ENCODE data around the gene RGS9BP.
"Not testable (repeated sequence)": the region's sequence is repeated elsewhere in the genome, so short reads cannot be mapped to it uniquely, and the experiment has no call there.

RGS9BP gene

GRCh38 chr19:32688311-32688710 is 12.7 kb downstream of the RGS9BP start:
- H3K27me3 ChIP-seq (ENCODE audit: control insufficient read depth, insufficient read depth, low read length): no peaks in the 10 kb centered on the region
- peaks cover 28% of the 10 kb centered on the region for H3K4me1 ChIP-seq (ENCODE audit: control insufficient read depth, insufficient read depth, low read length)
- H3K9ac ChIP-seq (ENCODE audit: low read depth, low read length): no peak overlapping the region
- H3K4me3 ChIP-seq (ENCODE audit: low read length): no peak overlapping the region
- H3K4me2 ChIP-seq (ENCODE audit: low read length): no peak overlapping the region
- H3K36me3 ChIP-seq (ENCODE audit: insufficient read depth, low read length): no peaks in the 10 kb centered on the region
- no peaks in the 10 kb centered on the region for H3K9me3 ChIP-seq (replicated peaks; ENCODE audit: low read length)

- peak within 1 kb of the TSS; percentile 87 for H3K4me2 ChIP-seq (ENCODE audit: low read length)
- no peaks in the 10 kb centered on the region for H3K27me3 ChIP-seq (ENCODE audit: control insufficient read depth, insufficient read depth, low read length)
- peaks cover 32% of the 10 kb centered on the region for H3K4me1 ChIP-seq (ENCODE audit: control insufficient read depth, insufficient read depth, low read length)
- H3K36me3 ChIP-seq (ENCODE audit: insufficient read depth, low read length): peaks cover 6% of the 10 kb centered on the region
- no peaks in the 10 kb centered on the region for H3K9me3 ChIP-seq (replicated peaks; ENCODE audit: low read length)
- peak within 1 kb of the TSS; percentile 87 for H3K4me3 ChIP-seq (ENCODE audit: low read length)
- H3K9ac ChIP-seq (ENCODE audit: low read depth, low read length): peak within 1 kb of the TSS; percentile 94
Measured at GRCh38 chr19:32691291-32691951, 15.8 kb downstream of the RGS9BP start, which contains the start of gene NUDT19. Gene NUDT19, plus strand, starts transcription at chr19:32691821. Its CDS starts 140 bp downstream, at chr19:32691961.

GRCh38 chr19:32691952-32692726 is 16.5 kb downstream of the RGS9BP start:
- Histone ChIP-seq H3K9me3 (replicated peaks; ENCODE audit: low read length) (no peaks in the 10 kb centered on the region), H3K4me2 (ENCODE audit: low read length) (peak overlapping the region; percentile 87), H3K9ac (ENCODE audit: low read depth, low read length) (peak overlapping the region; percentile 94), H3K4me3 (ENCODE audit: low read length) (peak overlapping the region; percentile 87), H3K4me1 (ENCODE audit: control insufficient read depth, insufficient read depth, low read length) (peaks cover 32% of the 10 kb centered on the region), H3K36me3 (ENCODE audit: insufficient read depth, low read length) (peaks cover 12% of the 10 kb centered on the region), H3K27me3 (ENCODE audit: control insufficient read depth, insufficient read depth, low read length) (no peaks in the 10 kb centered on the region)

GRCh38 chr19:32692727-32693061 is 17.0 kb downstream of the RGS9BP start:
- Histone ChIP-seq H3K9ac (ENCODE audit: low read depth, low read length) (peak overlapping the region; percentile 94), H3K36me3 (ENCODE audit: insufficient read depth, low read length) (peaks cover 13% of the 10 kb centered on the region), H3K4me3 (ENCODE audit: low read length) (peak overlapping the region; percentile 87), H3K4me2 (ENCODE audit: low read length) (peak overlapping the region; percentile 87), H3K9me3 (replicated peaks; ENCODE audit: low read length) (no peaks in the 10 kb centered on the region), H3K27me3 (ENCODE audit: control insufficient read depth, insufficient read depth, low read length) (no peaks in the 10 kb centered on the region), H3K4me1 (ENCODE audit: control insufficient read depth, insufficient read depth, low read length) (peaks cover 32% of the 10 kb centered on the region)

- H3K4me3 ChIP-seq (ENCODE audit: low read length): peak overlapping the region; percentile 87
- H3K27me3 ChIP-seq (ENCODE audit: control insufficient read depth, insufficient read depth, low read length); H3K9me3 ChIP-seq (replicated peaks; ENCODE audit: low read length): not testable (repeated sequence)
- peak overlapping the region; percentile 94 for H3K9ac ChIP-seq (ENCODE audit: low read depth, low read length)
- H3K4me1 ChIP-seq (ENCODE audit: control insufficient read depth, insufficient read depth, low read length): peaks cover 32% of the 10 kb centered on the region
- peaks cover 14% of the 10 kb centered on the region for H3K36me3 ChIP-seq (ENCODE audit: insufficient read depth, low read length)
- peak overlapping the region; percentile 87 for H3K4me2 ChIP-seq (ENCODE audit: low read length)
Measured at GRCh38 chr19:32693151-32694108, 17.8 kb downstream of the RGS9BP start.

GRCh38 chr19:32694316-32694715 is 18.7 kb downstream of the RGS9BP start:
- Histone ChIP-seq H3K4me1 (ENCODE audit: control insufficient read depth, insufficient read depth, low read length) (peaks cover 32% of the 10 kb centered on the region), H3K36me3 (ENCODE audit: insufficient read depth, low read length) (peaks cover 22% of the 10 kb centered on the region), H3K4me2 (ENCODE audit: low read length) (peak overlapping the region; percentile 87), H3K4me3 (ENCODE audit: low read length) (peak overlapping the region; percentile 42)
- not testable (repeated sequence) for H3K9me3 ChIP-seq (replicated peaks; ENCODE audit: low read length); H3K9ac ChIP-seq (ENCODE audit: low read depth, low read length); H3K27me3 ChIP-seq (ENCODE audit: control insufficient read depth, insufficient read depth, low read length)

- H3K9ac ChIP-seq (ENCODE audit: low read depth, low read length); H3K4me3 ChIP-seq (ENCODE audit: low read length); H3K27me3 ChIP-seq (ENCODE audit: control insufficient read depth, insufficient read depth, low read length); H3K9me3 ChIP-seq (replicated peaks; ENCODE audit: low read length): not testable (repeated sequence)
- Histone ChIP-seq H3K36me3 (ENCODE audit: insufficient read depth, low read length) (peaks cover 27% of the 10 kb centered on the region), H3K4me2 (ENCODE audit: low read length) (peak overlapping the region; percentile 87), H3K4me1 (ENCODE audit: control insufficient read depth, insufficient read depth, low read length) (peaks cover 27% of the 10 kb centered on the region)
Measured at GRCh38 chr19:32694851-32695250, 19.2 kb downstream of the RGS9BP start.

- H3K27me3 ChIP-seq (ENCODE audit: control insufficient read depth, insufficient read depth, low read length); H3K4me2 ChIP-seq (ENCODE audit: low read length); H3K9me3 ChIP-seq (replicated peaks; ENCODE audit: low read length); H3K4me3 ChIP-seq (ENCODE audit: low read length); H3K9ac ChIP-seq (ENCODE audit: low read depth, low read length): not testable (repeated sequence)
- Histone ChIP-seq H3K4me1 (ENCODE audit: control insufficient read depth, insufficient read depth, low read length) (peaks cover 23% of the 10 kb centered on the region), H3K36me3 (ENCODE audit: insufficient read depth, low read length) (peaks cover 32% of the 10 kb centered on the region)
Measured at GRCh38 chr19:32695506-32695905, 19.9 kb downstream of the RGS9BP start.

- Histone ChIP-seq H3K4me1 (ENCODE audit: control insufficient read depth, insufficient read depth, low read length) (peaks cover 13% of the 10 kb centered on the region), H3K36me3 (ENCODE audit: insufficient read depth, low read length) (peaks cover 36% of the 10 kb centered on the region)
- H3K4me2 ChIP-seq (ENCODE audit: low read length); H3K9ac ChIP-seq (ENCODE audit: low read depth, low read length); H3K27me3 ChIP-seq (ENCODE audit: control insufficient read depth, insufficient read depth, low read length); H3K9me3 ChIP-seq (replicated peaks; ENCODE audit: low read length); H3K4me3 ChIP-seq (ENCODE audit: low read length): not testable (repeated sequence)
Measured at GRCh38 chr19:32696771-32697170, 21.1 kb downstream of the RGS9BP start.

- peaks cover 43% of the 10 kb centered on the region for H3K36me3 ChIP-seq (ENCODE audit: insufficient read depth, low read length)
- H3K27me3 ChIP-seq (ENCODE audit: control insufficient read depth, insufficient read depth, low read length); H3K4me1 ChIP-seq (ENCODE audit: control insufficient read depth, insufficient read depth, low read length); H3K9me3 ChIP-seq (replicated peaks; ENCODE audit: low read length); H3K4me2 ChIP-seq (ENCODE audit: low read length); H3K9ac ChIP-seq (ENCODE audit: low read depth, low read length); H3K4me3 ChIP-seq (ENCODE audit: low read length): not testable (repeated sequence)
Measured at GRCh38 chr19:32700129-32700528, 24.5 kb downstream of the RGS9BP start.

- H3K36me3 ChIP-seq (ENCODE audit: insufficient read depth, low read length): peaks cover 40% of the 10 kb centered on the region
- no peak overlapping the region for H3K4me3 ChIP-seq (ENCODE audit: low read length)
- no peaks in the 10 kb centered on the region for H3K4me1 ChIP-seq (ENCODE audit: control insufficient read depth, insufficient read depth, low read length)
- H3K4me2 ChIP-seq (ENCODE audit: low read length): no peak overlapping the region
- H3K9ac ChIP-seq (ENCODE audit: low read depth, low read length): no peak overlapping the region
- no peaks in the 10 kb centered on the region for H3K27me3 ChIP-seq (ENCODE audit: control insufficient read depth, insufficient read depth, low read length)
- H3K9me3 ChIP-seq (replicated peaks; ENCODE audit: low read length): no peaks in the 10 kb centered on the region
Measured at GRCh38 chr19:32702010-32702409, 26.4 kb downstream of the RGS9BP start.
